HG03457 (cell line): Measurements from ENCODE around the gene ERBB4.
A peak's percentile ranks its signal among the peaks of the same experiment; 100 is the strongest.
"Not testable (repeated sequence)": the region's sequence is repeated elsewhere in the genome, so short reads cannot be mapped to it uniquely, and the experiment has no call there.

Experiments used
- ATAC-seq: cut with Tn5 transposase; IDR thresholded peaks from one replicate; pipeline ENCODE4 v1.9.1; 2021; ENCODE audit warnings: moderate number of reproducible peaks; ENCODE audit not compliant: unreplicated experiment

ERBB4 gene

DNA sequence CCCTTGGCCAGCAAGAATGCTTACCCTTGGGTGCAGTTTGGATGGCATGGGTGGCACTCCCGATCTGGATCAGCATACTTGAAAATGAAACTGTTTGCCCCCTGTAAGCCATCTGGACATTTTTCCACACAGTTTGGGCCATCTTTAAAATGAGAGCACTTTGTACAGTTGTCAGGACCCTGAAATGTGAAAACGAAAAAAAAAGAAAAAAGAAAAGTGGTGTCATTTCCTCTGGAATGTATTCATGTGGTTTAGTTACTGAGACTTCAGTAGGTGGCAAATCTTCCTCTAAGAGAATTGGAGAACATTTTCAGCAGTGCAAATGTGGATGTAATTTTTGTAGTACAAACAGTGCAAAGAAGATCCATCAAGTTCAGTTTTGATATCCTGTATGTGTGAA is 873.3 kb downstream of the ERBB4 start:
- no peak for ATAC-seq

DNA sequence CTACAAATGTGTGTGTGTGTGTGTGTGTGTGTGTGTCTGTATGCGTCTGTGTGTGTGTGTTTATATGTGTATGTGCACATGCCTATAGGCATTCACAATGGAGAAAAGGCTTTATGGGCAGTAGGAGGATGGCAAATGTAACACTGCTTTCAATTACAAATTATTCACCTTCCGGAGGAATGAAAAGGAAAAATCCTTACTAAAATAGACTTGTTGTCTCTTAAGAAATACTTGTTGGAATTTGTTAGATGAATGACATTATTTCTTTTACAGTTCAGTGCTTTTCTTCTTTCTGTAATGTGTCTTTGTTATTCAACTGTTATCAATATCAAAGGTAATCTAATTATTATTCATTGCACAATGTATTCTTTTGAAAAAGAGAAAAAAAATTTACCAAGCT is 874.3 kb downstream of the ERBB4 start:
- no peak for ATAC-seq

GRCh38 chr2:211654211-211654780 is 884.3 kb downstream of the ERBB4 start:
- ATAC-seq: no peak

GRCh38 chr2:211652327-211652726 is 886.3 kb downstream of the ERBB4 start:
- no peak for ATAC-seq

- ATAC-seq: no peak
Observed at GRCh38 chr2:211649331-211649730, 889.3 kb downstream of the ERBB4 start.

DNA sequence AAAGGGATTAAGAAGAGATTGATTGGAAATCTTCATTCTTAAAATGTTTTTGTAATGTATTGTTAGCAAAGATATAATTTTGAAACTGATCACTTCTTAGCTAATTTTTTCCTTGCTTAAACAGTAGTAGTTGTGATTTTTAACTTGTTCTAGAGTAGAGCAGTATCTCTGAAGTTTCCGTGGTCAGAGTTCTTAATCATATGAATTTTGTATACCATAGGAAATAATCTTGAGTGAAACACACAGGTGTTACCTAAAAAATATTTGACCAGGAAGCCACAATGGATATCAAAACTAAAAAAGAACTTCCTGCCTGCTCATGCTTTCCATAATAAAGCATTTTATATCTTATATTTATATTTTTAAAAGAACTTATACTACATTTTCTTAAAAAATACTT is 907.1 kb downstream of the ERBB4 start:
- ATAC-seq: no peak

GRCh38 chr2:211623096-211623495 is 915.5 kb downstream of the ERBB4 start:
- no peak for ATAC-seq

DNA sequence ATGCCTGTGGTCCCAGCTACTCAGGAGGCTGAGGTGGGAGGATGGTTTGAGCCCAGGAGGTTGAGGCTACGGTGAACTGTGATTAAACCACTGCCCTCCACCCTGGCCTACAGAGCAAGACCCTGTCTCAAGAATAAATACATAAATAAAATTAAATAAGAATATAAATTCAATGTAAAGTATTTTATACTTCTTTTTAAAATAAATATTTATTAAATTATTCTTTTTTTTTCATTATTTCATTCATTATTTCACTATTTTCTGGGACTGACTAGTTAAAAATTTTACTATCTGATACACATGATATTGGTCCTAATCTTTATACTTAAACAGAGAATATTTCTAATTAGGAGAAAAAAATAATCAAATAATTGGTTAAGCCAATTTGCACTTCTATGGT is 917.6 kb downstream of the ERBB4 start:
- ATAC-seq: no peak

DNA sequence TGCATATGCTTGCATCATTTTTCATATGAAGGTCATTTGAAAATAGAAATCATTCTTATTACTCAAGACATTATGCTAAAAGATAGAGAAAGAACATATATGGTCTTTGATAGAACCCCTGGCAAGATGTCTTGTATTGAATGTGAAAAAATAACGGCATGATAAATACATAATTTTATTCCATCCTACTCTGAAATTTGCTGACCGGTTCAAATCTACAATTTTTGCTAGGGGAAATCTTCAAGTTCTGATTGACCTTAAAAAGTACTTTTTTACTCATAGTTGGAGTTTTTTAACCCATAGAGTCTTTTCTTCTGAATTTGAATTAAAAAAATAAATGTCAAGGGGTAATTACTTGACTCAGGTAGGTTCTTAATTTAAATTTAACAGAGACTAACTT is 920.8 kb downstream of the ERBB4 start:
- no peak for ATAC-seq

GRCh38 chr2:211611621-211612020 is 927.0 kb downstream of the ERBB4 start:
- no peak for ATAC-seq

DNA sequence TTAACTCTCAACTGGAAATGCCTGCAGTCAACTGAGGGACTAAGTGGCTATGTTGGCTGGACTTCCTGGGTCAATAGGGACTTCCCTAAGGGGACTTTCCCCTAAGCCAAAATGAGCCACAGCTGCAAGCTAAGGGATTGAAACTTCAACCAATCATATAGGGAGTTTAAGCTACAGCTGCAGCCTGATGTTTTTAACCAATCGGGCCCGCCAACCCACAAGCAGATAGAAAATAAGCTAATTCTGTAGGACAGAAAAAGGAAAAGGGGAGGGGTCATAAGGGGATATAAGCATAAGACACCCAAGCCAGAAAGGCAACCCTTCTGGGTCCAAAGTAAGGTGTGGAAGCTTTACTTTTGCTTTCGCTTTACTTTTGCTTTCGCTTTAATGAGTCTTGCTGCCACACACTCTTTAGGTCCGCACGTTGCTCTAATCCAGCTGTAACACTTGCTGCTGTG is 927.5 kb downstream of the ERBB4 start:
- peak; percentile 95 for ATAC-seq

DNA sequence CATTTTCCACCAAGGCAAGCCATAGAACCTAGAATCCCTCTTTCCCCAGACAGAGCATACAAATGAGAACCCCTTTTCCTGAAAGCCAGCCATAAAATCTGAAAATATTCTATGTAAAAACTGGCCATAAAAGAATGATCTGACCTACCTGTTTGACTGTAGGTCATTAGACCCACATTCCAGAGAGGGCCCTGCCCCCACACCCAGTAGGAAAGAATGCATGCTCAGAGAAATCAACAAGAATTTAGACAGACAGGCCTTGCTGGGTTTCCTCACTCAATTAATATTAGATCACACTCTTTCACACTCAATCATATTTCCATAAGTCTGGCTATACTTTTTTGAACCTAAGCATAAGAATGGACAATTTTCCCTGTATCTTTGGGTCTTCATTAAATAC is 929.5 kb downstream of the ERBB4 start:
- ATAC-seq: no peak

- ATAC-seq: no peak
Observed at GRCh38 chr2:211599146-211599545, 939.5 kb downstream of the ERBB4 start.

- ATAC-seq: no peak
Observed at GRCh38 chr2:211598238-211598637, 940.4 kb downstream of the ERBB4 start.

DNA sequence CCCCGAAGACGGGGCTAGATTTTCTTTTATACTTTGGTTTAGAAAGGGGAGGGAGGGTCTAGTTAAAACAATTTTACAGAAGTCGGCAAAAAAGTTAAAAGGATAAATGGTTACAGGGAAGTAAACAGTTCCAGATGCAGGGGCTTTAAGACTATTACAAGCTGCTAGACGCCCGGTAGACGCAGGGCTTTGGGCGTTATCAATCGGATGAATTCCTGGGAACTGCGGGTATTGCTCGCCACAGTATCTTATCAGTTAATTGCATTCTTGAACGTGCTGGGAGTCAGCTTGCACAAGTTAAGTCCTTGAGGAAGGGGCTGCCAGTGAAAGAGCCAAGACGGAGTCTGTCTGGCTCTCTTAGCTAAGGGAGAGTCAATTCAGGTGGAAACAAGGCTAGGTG is 946.6 kb downstream of the ERBB4 start:
- not testable (repeated sequence) for ATAC-seq

DNA sequence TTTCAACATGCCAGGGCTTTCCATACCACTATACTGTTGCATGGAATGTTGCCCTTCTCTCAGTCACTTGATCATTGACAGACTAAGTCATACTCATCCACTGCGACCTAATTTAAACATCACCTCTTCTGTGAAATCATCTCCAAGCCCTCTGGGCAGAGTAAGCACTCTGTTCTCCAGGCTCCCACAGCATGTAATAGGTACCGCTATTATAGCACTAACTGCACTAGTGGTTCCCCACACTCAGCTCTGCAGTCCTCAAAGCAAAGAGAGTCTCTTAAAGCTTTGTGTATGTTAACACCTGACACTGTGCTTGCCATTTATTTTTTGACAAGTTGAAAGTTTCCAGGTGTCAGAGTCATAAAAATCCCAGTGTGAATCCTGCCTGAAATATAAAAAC is 947.2 kb downstream of the ERBB4 start:
- no peak for ATAC-seq

DNA sequence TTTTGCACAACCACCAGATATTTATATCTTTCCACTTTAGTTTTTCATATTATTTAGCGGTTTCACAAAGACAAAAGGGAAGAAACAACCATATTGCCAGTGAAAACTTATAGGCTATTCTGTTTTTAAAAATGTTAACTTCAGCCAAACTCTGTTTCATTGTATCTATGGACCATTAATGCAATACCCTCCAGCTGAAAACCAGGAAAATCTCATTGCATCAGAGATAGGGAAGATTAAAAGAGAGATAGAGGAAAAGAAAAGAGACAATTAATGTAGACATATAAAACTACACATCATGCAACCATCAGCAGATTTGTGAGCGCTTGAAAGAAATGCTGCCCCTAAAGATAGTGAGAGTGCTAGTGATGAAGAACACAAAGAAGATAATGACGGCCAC is 970.2 kb downstream of the ERBB4 start:
- no peak for ATAC-seq

- no peak for ATAC-seq
Observed at GRCh38 chr2:211564441-211564840, 974.2 kb downstream of the ERBB4 start.

- no peak for ATAC-seq
Observed at GRCh38 chr2:211545582-211545981, 993.0 kb downstream of the ERBB4 start.

GRCh38 chr2:211534632-211535031 is 1004.0 kb downstream of the ERBB4 start:
- ATAC-seq: no peak

DNA sequence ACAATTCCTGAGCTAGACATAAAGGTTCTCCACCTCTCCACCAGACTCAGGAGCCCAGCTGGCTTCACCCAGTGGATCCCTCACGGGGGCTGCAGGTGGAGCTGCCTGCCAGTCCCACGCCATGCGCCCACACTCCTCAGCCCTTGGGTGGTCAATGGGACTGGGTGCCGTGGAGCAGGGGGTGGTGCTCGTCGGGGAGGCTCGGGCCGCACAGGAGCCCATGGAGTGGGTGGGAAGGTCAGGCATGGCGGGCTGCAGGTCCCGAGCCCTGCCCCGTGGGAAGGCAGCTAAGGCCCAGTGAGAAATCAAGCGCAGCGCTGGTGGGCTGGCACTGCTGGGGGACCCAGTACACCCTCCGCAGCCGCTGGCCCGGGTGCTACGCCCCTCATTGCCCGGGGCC is 1014.4 kb downstream of the ERBB4 start:
- ATAC-seq: not testable (repeated sequence)

- no peak for ATAC-seq
Observed at GRCh38 chr2:211516537-211516936, 1022.1 kb downstream of the ERBB4 start.

- ATAC-seq: no peak
Observed at GRCh38 chr2:211514049-211514448, 1024.6 kb downstream of the ERBB4 start.
